Spleen (tissue), 11 donors: Measurements from ENCODE around the gene MAST2. TPM values are rescaled to one million over a fixed set of nuclear protein-coding genes. Genes with fewer than 3 reads are reported as not detected.

Source experiments
- DNase-seq: peaks from one replicate; pipeline ENCODE4 v3.0.0-alpha.2; 2020
- H3K27ac ChIP-seq, 8 donors: fragments of 200-600 bp; sonication (generic) in 7 of 8; 1 replicate in 4 of 8; 2 replicates in 4 of 8; pipeline versions ENCODE4 v1.5.0 to v1.8.0; 2016 to 2021; ENCODE audit warnings: inconsistent platforms in 4 of 8, mild to moderate bottlenecking in 4 of 8, moderate library complexity in 1 of 8
- H3K27me3 ChIP-seq, 7 donors: fragments of 200-600 bp; sonication (generic) in 6 of 7; replicated peaks in 1 of 7; 1 replicate in 4 of 7; 2 replicates in 3 of 7; pipeline versions ENCODE4 v1.5.0 to v1.8.0; 2016 to 2021; ENCODE audit warnings: inconsistent platforms in 3 of 7, mild to moderate bottlenecking in 1 of 7
- H3K36me3 ChIP-seq, 6 donors: fragments of 200-600 bp; sonication (generic) in 5 of 6; 1 replicate in 4 of 6; 2 replicates in 2 of 6; pipeline versions ENCODE4 v1.5.0 to v1.8.0; 2016 to 2021; ENCODE audit warnings: inconsistent platforms in 2 of 6
- H3K4me1 ChIP-seq, 6 donors: fragments of 200-600 bp; sonication (generic) in 5 of 6; 1 replicate in 3 of 6; 2 replicates in 3 of 6; pipeline versions ENCODE4 v1.5.0 to v1.8.0; 2016 to 2021; ENCODE audit warnings: inconsistent platforms in 3 of 6
- H3K4me3 ChIP-seq, 8 donors: fragments of 200-600 bp; sonication (generic) in 7 of 8; 1 replicate in 4 of 8; 2 replicates in 4 of 8; pipeline versions ENCODE4 v1.5.0 to v1.8.0; 2016 to 2021; ENCODE audit warnings: inconsistent platforms in 4 of 8, mild to moderate bottlenecking in 4 of 8, moderate library complexity in 2 of 8
- H3K9me3 ChIP-seq, 8 donors: fragments of 200-600 bp; sonication (generic) in 7 of 8; 1 replicate in 4 of 8; 2 replicates in 4 of 8; pipeline versions ENCODE4 v1.5.0 to v1.8.0; 2016 to 2021; ENCODE audit warnings: inconsistent platforms in 4 of 8
- CTCF ChIP-seq, 11 experiments: fragments of 200-600 bp in 7 of 11; fragments of 450-650 bp in 4 of 11; sonication (generic) in 4 of 11; IDR thresholded peaks in 8 of 11; conservative IDR thresholded peaks in 3 of 11; 1 replicate in 7 of 11; 2 replicates in 4 of 11; pipeline versions ENCODE4 v1.4.0 to v1.8.0; 2016 to 2021; ENCODE audit warnings: antibody characterized with exemption in 11 of 11, inconsistent platforms in 4 of 11, mild to moderate bottlenecking in 1 of 11
- POLR2A ChIP-seq, 3 donors: fragments of 450-650 bp; IDR thresholded peaks; one replicate each; pipeline ENCODE4 v1.5.1; 2017; ENCODE audit warnings: antibody characterized with exemption in 3 of 3, mild to moderate bottlenecking in 1 of 3
- POLR2AphosphoS5 ChIP-seq, 3 donors: sonication (generic); formaldehyde crosslinking; IDR thresholded peaks; one replicate each; pipeline ENCODE4 v1.5.1; 2017; ENCODE audit warnings: antibody characterized with exemption in 3 of 3
- WGBS, 5 donors: extraction: QIAGEN DNeasy Blood & Tissue Kit in 3 of 5; methylation state at CpG; one replicate each; pipeline versions ENCODE4 v1.1.5 to v1.1.7; 2013 to 2018; 5-methylcytosine and 5-hydroxymethylcytosine counted together
- intact Hi-C: fragments of 100-400 bp; cut with DNase I; formaldehyde crosslinking; loops from one replicate; pipeline ENCODE4 v1.15.0; 2023; ENCODE audit warnings: low total_unique reads
- polyA plus RNA-seq, 3 donors: library from polyadenylated mRNA; stranded (reverse); fragments of 200-250 nt; gene quantifications; one replicate each; pipeline ENCODE4 v1.2.1, GENCODE V29; 2013
- total RNA-seq, 7 donors: library from RNA; depleted of rRNA in 3 of 7; stranded (reverse); fragments of >200 nt in 3 of 7; fragmentation: NEBNext Ultra II Directional in 4 of 7; extraction: Animal tissue kit (Norgen Biotek cat#: 25700) in 4 of 7; gene quantifications; one replicate each; pipeline versions ENCODE4 v1.1.0 to v1.2.1, GENCODE V29; 2016 to 2021
- donor health status: healthy with polysubstance abuse.
- donor health status: DM: no; HTN: no; CAD: no; lungs with moderate emphysema.
- donor health status: DM: no; HTN: no; CAD: no.
- donor health status: Bipolar disorder and iron deficiency.
- donor health status: healthy.
- donor health status: DM: no; HTN: no; CAD: no.
- donor health status: DM: yes; HTN: yes; CAD: no.

The MAST2 gene
- total and polyA plus RNA-seq, 10 donors: 3.6 to 19.4 (median 12.9) TPM

- Histone ChIP-seq H3K4me1 (peaks cover 4 to 39% (median 20%) of the 10 kb centered on the region in 6 donors), H3K4me3 (no peak overlapping the region), H3K9me3 (no peaks in the 10 kb centered on the region), H3K27me3 (no peaks in the 10 kb centered on the region), H3K36me3 (peaks cover 0 to 41% (median 0%) of the 10 kb centered on the region in 6 donors), H3K27ac (no peak overlapping the region)
- DNase-seq: no peak
- no peak for TF ChIP-seq POLR2AphosphoS5 (IDR thresholded peaks at IDR 0.05)
- no peak for TF ChIP-seq CTCF (IDR thresholded peaks at IDR 0.05 in 8 of 11, conservative IDR thresholded peaks at IDR 0.05 in 3 of 11)
- TF ChIP-seq POLR2A (IDR thresholded peaks at IDR 0.05): no peak
- WGBS, 5 donors: 64 to 83% (median 67%) methylated on average over 3 of the region's 3 CpGs
- intact Hi-C loops: no loop called here
Measured at GRCh38 chr1:46061146-46061545, 257.7 kb downstream of the MAST2 start.

GRCh38 chr1:46062651-46063319, 259.4 kb downstream of the MAST2 start:
- 64 to 81% (median 77%) methylated on average over 4 of the region's 4 CpGs for WGBS, 5 donors
- intact Hi-C loops: no loop called here
- no peak for DNase-seq

GRCh38 chr1:46064708-46065107, 261.3 kb downstream of the MAST2 start:
- Histone ChIP-seq H3K4me3 (no peak overlapping the region), H3K27me3 (no peaks in the 10 kb centered on the region), H3K36me3 (peaks cover 0 to 17% (median 0%) of the 10 kb centered on the region in 6 donors), H3K27ac (peak overlapping the region in 5 of 8 donors; percentile 37 to 62 (median 44)), H3K4me1 (peaks cover 4 to 40% (median 20%) of the 10 kb centered on the region in 6 donors), H3K9me3 (no peaks in the 10 kb centered on the region)
- no peak for DNase-seq
- intact Hi-C loops: no loop called here
- 95 to 98% (median 96%) methylated on average over 1 of the region's 1 CpG for WGBS, 5 donors
- no peak for TF ChIP-seq POLR2A (IDR thresholded peaks at IDR 0.05)
- TF ChIP-seq POLR2AphosphoS5 (IDR thresholded peaks at IDR 0.05): no peak
- no peak for TF ChIP-seq CTCF (IDR thresholded peaks at IDR 0.05 in 8 of 11, conservative IDR thresholded peaks at IDR 0.05 in 3 of 11)

More at GRCh38 chr1:46062651-46063319, 259.4 kb downstream of the MAST2 start:
- Histone ChIP-seq H3K27ac (peak overlapping the region in 4 of 8 donors; percentile 15 to 58 (median 42)), H3K4me1 (peaks cover 4 to 39% (median 20%) of the 10 kb centered on the region in 6 donors), H3K4me3 (peak overlapping the region in 1 of 8 donors; percentile 23), H3K36me3 (peaks cover 0 to 34% (median 0%) of the 10 kb centered on the region in 6 donors), H3K9me3 (no peaks in the 10 kb centered on the region), H3K27me3 (no peaks in the 10 kb centered on the region)
- TF ChIP-seq POLR2A (IDR thresholded peaks at IDR 0.05) (no peak), POLR2AphosphoS5 (IDR thresholded peaks at IDR 0.05) (no peak), CTCF (IDR thresholded peaks at IDR 0.05 in 8 of 11, conservative IDR thresholded peaks at IDR 0.05 in 3 of 11) (no peak)

GRCh38 chr1:46065405-46065804, 262.0 kb downstream of the MAST2 start:
- H3K27me3 ChIP-seq: no peaks in the 10 kb centered on the region
- no peaks in the 10 kb centered on the region for H3K9me3 ChIP-seq
- TF ChIP-seq CTCF (IDR thresholded peaks at IDR 0.05 in 8 of 11, conservative IDR thresholded peaks at IDR 0.05 in 3 of 11): no peak
- peaks cover 0 to 13% (median 0%) of the 10 kb centered on the region in 6 donors for H3K36me3 ChIP-seq
- intact Hi-C loops: no loop called here
- peak overlapping the region in 6 of 8 donors; percentile 37 to 62 (median 43) for H3K27ac ChIP-seq
- no peak overlapping the region for H3K4me3 ChIP-seq
- DNase-seq: no peak
- peaks cover 4 to 47% (median 24%) of the 10 kb centered on the region in 6 donors for H3K4me1 ChIP-seq
